A673 (cell line): ENCODE results near the gene NR6A1.

Source experiments
- CTCF ChIP-seq: fragments of 300-800, 200-600 bp; sonication (generic); conservative IDR thresholded peaks from 2 replicates; pipeline ENCODE4 v1.5.1; 2017; ENCODE audit warnings: low read depth, mild to moderate bottlenecking, antibody characterized with exemption, low read length, moderate library complexity, mixed read lengths
- EZH2 ChIP-seq: fragments of 200-600 bp; sonication (generic); IDR thresholded peaks from 2 replicates; pipeline ENCODE4 v1.6.1; 2017; ENCODE audit warnings: borderline replicate concordance, low read depth, mild to moderate bottlenecking, mixed read lengths, antibody characterized with exemption, low read length; ENCODE audit not compliant: poor library complexity, severe bottlenecking

GRCh38 chr9:124606027-124606426 is 165.1 kb downstream of the NR6A1 start:
- TF ChIP-seq CTCF (no peak), EZH2 (no peak)
